OCI-LY1 (cell line): ENCODE measurements around the gene PPIL4.

ENCODE experiments used
- CTCF ChIP-seq: fragments of 200-600 bp; sonication (generic), shearing (Covaris generic); IDR thresholded peaks from 2 replicates; pipeline ENCODE4 v1.5.1; 2017; ENCODE audit warnings: mild to moderate bottlenecking, antibody characterized with exemption, low read length, moderate library complexity, mixed read lengths
- EZH2 ChIP-seq: fragments of 200-600 bp; sonication (generic), shearing (Covaris generic); IDR thresholded peaks from 2 replicates; pipeline ENCODE4 v1.8.0; 2017; ENCODE audit warnings: borderline replicate concordance, mixed run types, mild to moderate bottlenecking, antibody characterized with exemption, low read length, moderate library complexity, mixed read lengths

- TF ChIP-seq CTCF (no peak), EZH2 (no peak)
Observed at GRCh38 chr6:149483334-149483725, 62.5 kb downstream of the PPIL4 start.
